Activated T-cell treated with anti-CD3 and anti-CD28 coated beads, Interleukin-2, amount 50 U/mL, for 72 hours (primary cell): ENCODE measurements around the gene R3HDM4. TPM values are rescaled to one million over a fixed set of nuclear protein-coding genes. Genes with fewer than 3 reads are reported as not detected.

Experiments used
- ATAC-seq, 2 donors: fragments of 150-1000 bp; cut with Tn5 transposase; replicated peaks in 1 of 2; 2 replicates each; pipeline ENCODE4 v1.10.0; 2021; ENCODE audit warnings: moderate library complexity in 2 of 2, mild to moderate bottlenecking in 1 of 2
- DNase-seq, 2 donors: peaks; one replicate each; pipeline ENCODE4 v3.0.0; 2021 to 2022; ENCODE audit warnings: mixed read lengths in 1 of 2
- H3K27ac Mint-ChIP-seq: one replicate; pipeline ENCODE4 v1.8.0; 2022; ENCODE audit warnings: mild to moderate bottlenecking, moderate library complexity, mixed read lengths
- H3K27me3 Mint-ChIP-seq: one replicate; pipeline ENCODE4 v1.8.0; 2022; ENCODE audit warnings: low read depth, mixed read lengths
- H3K36me3 Mint-ChIP-seq, 2 donors: one replicate each; pipeline ENCODE4 v1.8.0; 2022; ENCODE audit warnings: mixed read lengths in 2 of 2, mild to moderate bottlenecking in 1 of 2; ENCODE audit not compliant: insufficient read depth in 2 of 2
- H3K4me1 Mint-ChIP-seq: one replicate; pipeline ENCODE4 v1.8.0; 2022; ENCODE audit warnings: low read depth, mixed read lengths
- H3K4me3 Mint-ChIP-seq, 2 donors: one replicate each; pipeline ENCODE4 v1.8.0; 2022; ENCODE audit warnings: mild to moderate bottlenecking in 2 of 2, mixed read lengths in 2 of 2, moderate library complexity in 2 of 2
- H3K9me3 Mint-ChIP-seq, 2 donors: one replicate each; pipeline ENCODE4 v1.8.0; 2022; ENCODE audit warnings: mixed read lengths in 2 of 2
- total RNA-seq, 2 donors: library from RNA; stranded (reverse); gene quantifications; one replicate each; pipeline ENCODE4 v1.2.3, GENCODE V29; 2022

R3HDM4 gene
- total RNA-seq, 2 donors from 2014 or later: 109 to 126 TPM

- Mint-ChIP-seq H3K36me3 (peaks cover 2 to 4% of the 10 kb centered on the region in 2 donors), H3K27ac (peak overlapping the region; percentile 87), H3K4me3 (peak overlapping the region; percentile 74 to 80), H3K4me1 (peaks cover 11% of the 10 kb centered on the region), H3K27me3 (no peaks in the 10 kb centered on the region), H3K9me3 (no peaks in the 10 kb centered on the region)
- DNase-seq: no peak
- ATAC-seq: no peak
Measured at GRCh38 chr19:871446-872265, 41.4 kb downstream of the R3HDM4 start.

GRCh38 chr19:870963-871401, 42.0 kb downstream of the R3HDM4 start:
- DNase-seq: no peak
- Mint-ChIP-seq H3K4me3 (no peak overlapping the region), H3K9me3 (no peaks in the 10 kb centered on the region), H3K27me3 (no peaks in the 10 kb centered on the region), H3K27ac (no peak overlapping the region), H3K4me1 (peaks cover 11% of the 10 kb centered on the region), H3K36me3 (peaks cover 2 to 4% of the 10 kb centered on the region in 2 donors)
- no peak for ATAC-seq

GRCh38 chr19:870314-870713, 42.7 kb downstream of the R3HDM4 start:
- peaks cover 2 to 4% of the 10 kb centered on the region in 2 donors for H3K36me3 Mint-ChIP-seq
- no peak overlapping the region for H3K27ac Mint-ChIP-seq
- peak overlapping the region; percentile 36 to 52 for H3K4me3 Mint-ChIP-seq
- H3K9me3 Mint-ChIP-seq: no peaks in the 10 kb centered on the region
- DNase-seq (no peak), ATAC-seq (no peak)
- peaks cover 11% of the 10 kb centered on the region for H3K4me1 Mint-ChIP-seq
- no peaks in the 10 kb centered on the region for H3K27me3 Mint-ChIP-seq

GRCh38 chr19:869245-870177, 43.5 kb downstream of the R3HDM4 start:
- no peak overlapping the region for H3K4me3 Mint-ChIP-seq
- DNase-seq: no peak
- no peak for ATAC-seq
- no peaks in the 10 kb centered on the region for H3K9me3 Mint-ChIP-seq
- H3K27me3 Mint-ChIP-seq: no peaks in the 10 kb centered on the region
- no peak overlapping the region for H3K27ac Mint-ChIP-seq
- peaks cover 11% of the 10 kb centered on the region for H3K4me1 Mint-ChIP-seq
- peaks cover 2 to 4% of the 10 kb centered on the region in 2 donors for H3K36me3 Mint-ChIP-seq

- Mint-ChIP-seq H3K4me1 (peaks cover 14% of the 10 kb centered on the region), H3K36me3 (peaks cover 2 to 4% of the 10 kb centered on the region in 2 donors), H3K9me3 (no peaks in the 10 kb centered on the region), H3K27ac (no peak overlapping the region), H3K4me3 (no peak overlapping the region), H3K27me3 (no peaks in the 10 kb centered on the region)
- ATAC-seq: no peak
- no peak for DNase-seq
Measured at GRCh38 chr19:868458-869244, 44.4 kb downstream of the R3HDM4 start.

GRCh38 chr19:867855-868457, 45.1 kb downstream of the R3HDM4 start:
- peaks cover 2 to 4% of the 10 kb centered on the region in 2 donors for H3K36me3 Mint-ChIP-seq
- H3K9me3 Mint-ChIP-seq: no peaks in the 10 kb centered on the region
- no peaks in the 10 kb centered on the region for H3K27me3 Mint-ChIP-seq
- H3K4me3 Mint-ChIP-seq: no peak overlapping the region
- DNase-seq (no peak), ATAC-seq (no peak)
- H3K4me1 Mint-ChIP-seq: peaks cover 20% of the 10 kb centered on the region
- H3K27ac Mint-ChIP-seq: no peak overlapping the region

GRCh38 chr19:867301-867793, 45.7 kb downstream of the R3HDM4 start:
- Mint-ChIP-seq H3K27ac (no peak overlapping the region), H3K4me3 (no peak overlapping the region)
- no peak for ATAC-seq

GRCh38 chr19:866769-867300, 46.2 kb downstream of the R3HDM4 start:
- no peak overlapping the region for H3K27ac Mint-ChIP-seq
- DNase-seq (no peak), ATAC-seq (no peak)
- no peaks in the 10 kb centered on the region for H3K9me3 Mint-ChIP-seq
- H3K36me3 Mint-ChIP-seq: peaks cover 2 to 4% of the 10 kb centered on the region in 2 donors
- H3K4me1 Mint-ChIP-seq: peaks cover 15% of the 10 kb centered on the region
- no peak overlapping the region for H3K4me3 Mint-ChIP-seq
- H3K27me3 Mint-ChIP-seq: no peaks in the 10 kb centered on the region

More at GRCh38 chr19:867301-867793, 45.7 kb downstream of the R3HDM4 start:
- DNase-seq: no peak
- H3K4me1 Mint-ChIP-seq: peaks cover 19% of the 10 kb centered on the region
- H3K36me3 Mint-ChIP-seq: peaks cover 2 to 4% of the 10 kb centered on the region in 2 donors
- no peaks in the 10 kb centered on the region for H3K9me3 Mint-ChIP-seq
- H3K27me3 Mint-ChIP-seq: no peaks in the 10 kb centered on the region

GRCh38 chr19:863315-863620, 49.8 kb downstream of the R3HDM4 start:
- no peak for ATAC-seq
- Mint-ChIP-seq H3K36me3 (peaks cover 0 to 2% of the 10 kb centered on the region in 2 donors), H3K9me3 (no peaks in the 10 kb centered on the region), H3K27me3 (peaks cover 2% of the 10 kb centered on the region), H3K4me1 (peaks cover 15% of the 10 kb centered on the region), H3K4me3 (peak overlapping the region; percentile 51 to 76), H3K27ac (peak overlapping the region; percentile 55)
- no peak for DNase-seq

GRCh38 chr19:862581-863314, 50.3 kb downstream of the R3HDM4 start:
- ATAC-seq (peak; percentile 59 to 65), DNase-seq (peak; percentile 86 to 88)
- Mint-ChIP-seq H3K4me1 (peaks cover 15% of the 10 kb centered on the region), H3K27me3 (peaks cover 5% of the 10 kb centered on the region), H3K27ac (peak overlapping the region; percentile 7), H3K9me3 (no peaks in the 10 kb centered on the region), H3K4me3 (peak overlapping the region; percentile 51 to 76), H3K36me3 (peaks cover 0 to 2% of the 10 kb centered on the region in 2 donors)

- Mint-ChIP-seq H3K4me3 (peak overlapping the region; percentile 51 to 76), H3K27ac (no peak overlapping the region), H3K4me1 (peaks cover 15% of the 10 kb centered on the region), H3K9me3 (no peaks in the 10 kb centered on the region), H3K36me3 (no peaks in the 10 kb centered on the region), H3K27me3 (peaks cover 5% of the 10 kb centered on the region)
- DNase-seq (peak; percentile 80 to 81), ATAC-seq (peak; percentile 72)
Measured at GRCh38 chr19:861756-862580, 51.1 kb downstream of the R3HDM4 start.
